DOHH2 (cell line): Measurements from ENCODE around the gene TBXA2R.
"Not testable (repeated sequence)": the region's sequence is repeated elsewhere in the genome, so short reads cannot be mapped to it uniquely, and the experiment has no call there.

Source experiments
- H3F3A ChIP-seq: fragments of 200-600 bp; sonication (generic), shearing (Covaris generic); 2 replicates; pipeline ENCODE4 v1.6.0; 2016; ENCODE audit warnings: antibody characterized with exemption, mild to moderate bottlenecking; ENCODE audit not compliant: control insufficient read depth, insufficient read depth
- H3K27ac ChIP-seq: fragments of 200-600 bp; sonication (generic); 2 replicates; pipeline ENCODE4 v1.5.1; 2014; ENCODE audit warnings: low read depth, mild to moderate bottlenecking, low read length, moderate library complexity
- H3K27me3 ChIP-seq: fragments of 200-600 bp; sonication (generic); 2 replicates; pipeline ENCODE4 v1.6.1; 2014; ENCODE audit warnings: mild to moderate bottlenecking, low read length, mixed read lengths; ENCODE audit not compliant: control insufficient read depth
- H3K36me3 ChIP-seq: fragments of 200-600 bp; sonication (generic); 2 replicates; pipeline ENCODE4 v1.6.1; 2014; ENCODE audit warnings: mild to moderate bottlenecking, low read length, moderate library complexity, mixed read lengths; ENCODE audit not compliant: control insufficient read depth
- H3K4me1 ChIP-seq: fragments of 200-600 bp; sonication (generic); 2 replicates; pipeline ENCODE4 v1.6.1; 2014; ENCODE audit warnings: mild to moderate bottlenecking, low read length, mixed read lengths; ENCODE audit not compliant: control insufficient read depth
- H3K4me2 ChIP-seq: fragments of 200-600 bp; sonication (generic); 2 replicates; pipeline ENCODE4 v1.6.0; 2014; ENCODE audit warnings: mild to moderate bottlenecking, low read length, moderate library complexity
- H3K4me3 ChIP-seq: fragments of 200-600 bp; sonication (generic); 2 replicates; pipeline ENCODE4 v1.5.1; 2014; ENCODE audit warnings: mild to moderate bottlenecking, low read length, mixed read lengths
- H3K79me2 ChIP-seq: fragments of 200-600 bp; sonication (generic); 2 replicates; pipeline ENCODE4 v1.6.1; 2014; ENCODE audit warnings: mild to moderate bottlenecking, low read length, mixed read lengths; ENCODE audit not compliant: control insufficient read depth
- H3K9me2 ChIP-seq: fragments of 200-600 bp; sonication (generic); replicated peaks from 2 replicates; pipeline ENCODE4 v1.6.1; 2014; ENCODE audit warnings: mild to moderate bottlenecking, low read length, mixed read lengths; ENCODE audit not compliant: control insufficient read depth
- H3K9me3 ChIP-seq: fragments of 200-600 bp; sonication (generic); 2 replicates; pipeline ENCODE4 v1.6.1; 2014; ENCODE audit warnings: antibody characterized with exemption, low read length, mixed read lengths; ENCODE audit not compliant: control insufficient read depth, insufficient read depth
- H4K20me1 ChIP-seq: fragments of 200-600 bp; sonication (generic); 2 replicates; pipeline ENCODE4 v1.6.0; 2014; ENCODE audit warnings: low read depth, mild to moderate bottlenecking, antibody characterized with exemption, low read length, moderate library complexity; ENCODE audit not compliant: control insufficient read depth, insufficient read depth
- CTCF ChIP-seq: fragments of 200-600 bp; sonication (generic); IDR thresholded peaks from one replicate; pipeline ENCODE4 v1.5.1; 2014; ENCODE audit warnings: antibody characterized with exemption, mild to moderate bottlenecking, low read depth, low read length; ENCODE audit not compliant: poor library complexity, severe bottlenecking
- EZH2phosphoT487 ChIP-seq: fragments of 200-600 bp; sonication (generic); IDR thresholded peaks from 2 replicates; pipeline ENCODE4 v1.6.1; 2017; ENCODE audit warnings: borderline replicate concordance, mild to moderate bottlenecking, antibody characterized with exemption, low read length, moderate library complexity, mixed read lengths

The TBXA2R gene

GRCh38 chr19:3632739-3633558 is 26.3 kb upstream of the TBXA2R start:
- H3K27ac ChIP-seq, result no peak overlapping the region
- no peaks in the 10 kb centered on the region for H3K9me2 ChIP-seq
- no peak overlapping the region for H3K4me2 ChIP-seq
- H3K36me3 ChIP-seq, result no peaks in the 10 kb centered on the region
- H3K4me1 ChIP-seq, result no peaks in the 10 kb centered on the region
- H4K20me1 ChIP-seq, result no peaks in the 10 kb centered on the region
- no peaks in the 10 kb centered on the region for H3K9me3 ChIP-seq
- TF ChIP-seq EZH2phosphoT487 (no peak), CTCF (no peak)
- H3K27me3 ChIP-seq, result no peaks in the 10 kb centered on the region
- no peak overlapping the region for H3K4me3 ChIP-seq
- no peaks in the 10 kb centered on the region for H3F3A ChIP-seq
- no peaks in the 10 kb centered on the region for H3K79me2 ChIP-seq

- H3K4me3 ChIP-seq, result no peak overlapping the region
- TF ChIP-seq CTCF (no peak), EZH2phosphoT487 (no peak)
Observed at GRCh38 chr19:3632098-3632497, 25.4 kb upstream of the TBXA2R start.

GRCh38 chr19:3631053-3631861 is 24.6 kb upstream of the TBXA2R start:
- Histone ChIP-seq H3K27ac (no peak overlapping the region), H3K4me2 (no peak overlapping the region), H3K36me3 (no peaks in the 10 kb centered on the region), H3K79me2 (peaks cover 3% of the 10 kb centered on the region), H3K9me3 (no peaks in the 10 kb centered on the region), H3K27me3 (no peaks in the 10 kb centered on the region), H3K4me3 (no peak overlapping the region), H4K20me1 (no peaks in the 10 kb centered on the region), H3K9me2 (no peaks in the 10 kb centered on the region), H3K4me1 (peaks cover 4% of the 10 kb centered on the region), H3F3A (no peaks in the 10 kb centered on the region)
- TF ChIP-seq CTCF, result no peak
- TF ChIP-seq EZH2phosphoT487, result no peak

More at GRCh38 chr19:3632098-3632497, 25.4 kb upstream of the TBXA2R start:
- Histone ChIP-seq H3K79me2 (no peaks in the 10 kb centered on the region), H3F3A (no peaks in the 10 kb centered on the region), H3K27me3 (no peaks in the 10 kb centered on the region), H3K9me2 (no peaks in the 10 kb centered on the region), H3K9me3 (no peaks in the 10 kb centered on the region), H4K20me1 (no peaks in the 10 kb centered on the region), H3K27ac (no peak overlapping the region), H3K4me1 (peaks cover 3% of the 10 kb centered on the region), H3K4me2 (no peak overlapping the region), H3K36me3 (no peaks in the 10 kb centered on the region)

- H3K9me2 ChIP-seq, H3K4me3 ChIP-seq, H3K27ac ChIP-seq, H3K9me3 ChIP-seq, H3F3A ChIP-seq, H3K36me3 ChIP-seq, H4K20me1 ChIP-seq, H3K27me3 ChIP-seq, H3K4me2 ChIP-seq: not testable (repeated sequence)
- H3K4me1 ChIP-seq, result peaks cover 18% of the 10 kb centered on the region
- peaks cover 27% of the 10 kb centered on the region for H3K79me2 ChIP-seq
Observed at GRCh38 chr19:3628766-3629165, 22.1 kb upstream of the TBXA2R start.
